GM21786 (cell line): ENCODE data around the gene POC1A.

Experiments
- ATAC-seq: cut with Tn5 transposase; IDR thresholded peaks from one replicate; pipeline ENCODE4 v1.9.1; 2021; ENCODE audit not compliant: unreplicated experiment

The POC1A gene

GRCh38 chr3:52132041-52132440 is 22.2 kb downstream of the POC1A start:
- ATAC-seq: no peak

GRCh38 chr3:52130966-52131622 is 23.1 kb downstream of the POC1A start:
- no peak for ATAC-seq

DNA sequence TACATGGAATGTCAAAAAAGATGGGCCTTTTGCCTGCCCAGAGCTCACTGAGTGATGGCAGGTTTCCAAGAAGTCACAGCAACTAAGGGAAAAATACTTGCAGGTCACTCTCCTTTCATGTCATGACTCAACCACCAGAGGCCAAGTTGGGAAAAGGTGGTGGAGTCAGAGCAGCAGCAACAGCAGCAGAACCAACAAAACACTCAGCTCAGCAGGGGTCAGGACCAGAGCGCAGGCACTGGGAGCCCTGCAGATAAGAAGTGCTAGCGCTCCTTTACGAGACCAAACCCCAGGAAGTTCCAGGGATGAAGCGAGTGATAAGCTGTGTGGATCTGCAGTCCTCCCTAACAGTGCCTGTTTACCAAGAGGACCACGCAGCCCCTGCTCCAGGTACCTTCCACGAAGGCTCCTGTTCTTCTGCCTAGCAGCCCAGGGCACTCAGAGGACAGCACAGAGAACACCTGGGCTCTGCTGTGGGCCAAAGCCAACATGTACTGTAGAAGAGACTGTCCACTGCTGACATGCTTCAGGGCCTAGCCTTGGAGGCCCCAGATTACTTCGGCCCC is 26.0 kb downstream of the POC1A start:
- no peak for ATAC-seq

DNA sequence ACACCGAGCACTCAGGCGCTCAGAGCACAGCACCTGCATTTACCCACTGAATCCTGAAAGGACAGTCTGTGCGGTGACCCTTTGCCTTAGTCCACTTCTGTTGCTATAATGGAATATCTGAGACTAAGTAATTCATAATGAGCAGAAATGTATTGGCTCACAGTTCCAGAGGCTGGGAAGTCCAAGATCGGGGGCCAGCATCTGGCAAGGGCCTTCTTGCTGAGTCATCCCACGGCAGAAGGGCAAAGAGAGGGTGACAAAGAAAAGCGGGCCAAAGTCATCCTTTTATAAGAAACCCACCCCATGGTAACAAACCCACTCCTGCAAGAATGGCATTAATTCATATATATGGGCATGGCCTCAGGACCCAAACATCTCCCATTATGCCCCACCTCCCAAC is 27.7 kb downstream of the POC1A start:
- no peak for ATAC-seq

DNA sequence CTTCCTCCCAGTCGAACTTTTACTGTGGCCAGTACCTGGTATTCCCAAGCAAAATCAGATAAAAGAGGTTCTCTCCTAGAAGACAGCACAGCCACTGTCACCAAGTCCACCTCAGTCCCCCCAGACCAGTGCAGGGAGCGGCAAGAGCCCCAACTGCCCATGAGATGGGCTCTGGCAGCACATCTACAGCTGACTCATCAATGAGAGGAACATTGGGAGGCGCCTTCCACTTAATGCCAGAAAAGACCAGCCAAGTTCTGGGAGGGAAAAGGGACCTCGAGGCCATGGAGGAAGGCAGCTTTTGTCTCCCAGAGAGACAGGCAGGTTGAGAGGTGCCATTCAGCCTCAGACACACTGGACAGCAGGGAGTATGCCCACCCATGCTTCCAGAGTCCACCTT is 28.2 kb downstream of the POC1A start:
- ATAC-seq: no peak

- no peak for ATAC-seq
Observed at GRCh38 chr3:52124766-52125165, 29.5 kb downstream of the POC1A start.

DNA sequence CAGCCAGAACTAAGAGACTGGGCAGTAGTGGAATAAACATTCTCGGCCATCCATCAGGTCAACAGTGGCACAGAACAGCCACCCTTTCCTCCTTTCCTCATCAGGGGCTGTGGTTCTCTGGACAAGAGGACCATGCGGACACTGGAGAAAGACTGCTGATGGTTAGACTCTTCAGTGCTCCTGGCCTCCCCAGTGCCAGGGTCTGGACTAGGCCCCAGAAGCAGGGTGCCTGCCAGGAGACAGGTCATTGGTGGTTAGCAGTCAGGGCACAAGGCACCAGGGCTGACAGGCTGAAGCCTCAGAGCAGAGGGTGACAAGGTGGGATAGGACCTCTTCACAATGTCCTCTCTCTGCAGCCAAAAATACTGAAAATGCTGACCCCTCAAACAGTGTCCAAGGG is 30.1 kb downstream of the POC1A start:
- ATAC-seq: no peak

GRCh38 chr3:52123106-52123725 is 31.0 kb downstream of the POC1A start:
- ATAC-seq: no peak

DNA sequence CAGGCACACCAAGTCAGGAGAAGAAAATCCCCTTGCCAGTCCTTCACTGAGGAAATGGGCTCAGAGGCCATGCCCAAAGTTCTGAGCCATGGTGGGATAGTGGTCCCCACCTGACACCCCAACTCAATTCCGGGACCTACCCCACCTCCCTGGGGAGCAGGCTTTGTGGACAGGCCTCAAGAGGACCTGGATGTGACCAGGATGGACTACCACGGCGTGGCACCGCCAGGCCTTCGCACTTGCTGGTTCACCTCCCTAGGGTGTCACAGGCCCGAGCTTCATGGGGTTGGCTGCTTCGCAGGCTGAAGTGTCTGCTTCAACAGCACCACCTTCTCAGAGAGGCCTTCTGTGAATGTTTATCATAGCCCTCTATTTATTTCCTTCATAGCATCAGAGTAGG is 31.7 kb downstream of the POC1A start:
- ATAC-seq: no peak

DNA sequence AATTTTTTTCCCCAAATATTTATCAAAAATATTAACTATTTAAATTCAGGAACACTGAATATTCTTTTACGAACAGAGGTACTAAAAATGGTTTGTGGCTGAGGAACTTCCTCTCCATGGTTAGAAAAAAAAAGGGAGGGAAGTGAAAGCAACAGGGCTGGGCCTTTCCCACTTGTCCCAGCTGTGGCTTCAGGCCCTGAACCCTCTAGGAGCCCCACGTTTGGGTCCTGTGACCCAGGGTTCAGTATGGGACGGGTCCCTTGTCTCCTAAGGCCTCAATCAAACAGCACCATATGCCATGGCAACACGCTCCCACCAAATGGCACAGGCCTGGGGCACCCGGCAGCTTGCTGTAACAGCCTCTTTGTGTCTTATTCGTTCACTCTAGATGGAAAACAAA is 32.4 kb downstream of the POC1A start:
- ATAC-seq: no peak

GRCh38 chr3:52121464-52121805 is 32.8 kb downstream of the POC1A start:
- peak; percentile 55 for ATAC-seq

GRCh38 chr3:52120556-52121463 is 33.4 kb downstream of the POC1A start:
- ATAC-seq: peak; percentile 30

- ATAC-seq: no peak
Observed at GRCh38 chr3:52119826-52120225, 34.4 kb downstream of the POC1A start.

DNA sequence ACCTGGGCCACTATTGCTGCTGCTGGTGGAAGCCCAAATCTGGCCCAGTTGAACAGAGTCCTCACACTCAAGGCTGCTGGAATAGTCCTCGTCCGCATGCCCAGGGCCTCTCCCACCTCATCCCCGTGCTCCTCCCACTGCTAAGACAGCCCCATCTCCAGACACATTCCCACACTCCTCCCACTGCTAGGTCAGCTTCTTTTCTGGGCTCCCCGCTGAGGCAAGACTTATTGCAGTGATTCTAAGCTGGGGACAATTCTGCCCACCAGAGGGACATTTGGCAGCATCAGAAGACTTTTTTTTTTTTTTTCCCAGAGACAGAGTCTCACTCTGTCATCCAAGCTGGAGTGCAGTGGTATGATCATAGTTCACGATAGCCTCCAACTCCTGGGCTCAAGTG is 35.1 kb downstream of the POC1A start:
- ATAC-seq: no peak

DNA sequence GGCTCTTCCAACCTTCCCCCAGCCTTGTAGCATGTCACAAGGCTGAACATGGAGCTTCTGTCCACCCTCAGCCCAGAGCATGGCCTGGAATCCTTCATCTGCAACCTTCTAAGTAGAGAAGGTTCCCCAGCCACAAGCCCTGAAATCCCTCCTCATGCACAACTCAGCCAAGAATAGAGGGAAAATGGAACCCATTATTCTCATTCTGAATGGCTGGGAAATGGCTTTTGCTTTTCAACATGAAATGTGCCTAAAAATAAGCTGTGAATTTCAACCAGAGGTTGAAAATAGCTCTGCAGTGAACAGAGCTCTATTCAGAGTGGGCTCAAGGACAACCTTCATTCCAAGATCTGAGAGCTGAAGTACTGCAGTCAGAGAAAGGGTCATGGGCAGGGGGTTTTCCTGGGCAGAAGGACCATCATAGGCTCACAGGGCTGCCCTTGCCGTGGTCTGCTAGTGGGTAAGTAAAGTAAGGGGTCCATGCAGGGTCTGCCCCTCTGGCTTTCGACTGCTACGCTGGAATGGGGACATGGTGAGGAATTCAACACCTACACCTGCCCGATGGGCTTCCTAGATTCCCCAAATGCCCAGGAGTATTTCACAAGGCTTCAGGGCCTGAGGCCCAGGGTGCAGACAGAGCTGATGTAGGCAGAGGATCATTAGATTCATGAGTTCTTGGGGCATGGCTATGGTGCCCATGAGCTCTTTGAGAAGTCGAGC is 35.9 kb downstream of the POC1A start:
- no peak for ATAC-seq

GRCh38 chr3:52117537-52117936 is 36.7 kb downstream of the POC1A start:
- ATAC-seq: no peak

- ATAC-seq: no peak
Observed at GRCh38 chr3:52112056-52112455, 42.2 kb downstream of the POC1A start.

- ATAC-seq: no peak
Observed at GRCh38 chr3:52110502-52110901, 43.7 kb downstream of the POC1A start.

DNA sequence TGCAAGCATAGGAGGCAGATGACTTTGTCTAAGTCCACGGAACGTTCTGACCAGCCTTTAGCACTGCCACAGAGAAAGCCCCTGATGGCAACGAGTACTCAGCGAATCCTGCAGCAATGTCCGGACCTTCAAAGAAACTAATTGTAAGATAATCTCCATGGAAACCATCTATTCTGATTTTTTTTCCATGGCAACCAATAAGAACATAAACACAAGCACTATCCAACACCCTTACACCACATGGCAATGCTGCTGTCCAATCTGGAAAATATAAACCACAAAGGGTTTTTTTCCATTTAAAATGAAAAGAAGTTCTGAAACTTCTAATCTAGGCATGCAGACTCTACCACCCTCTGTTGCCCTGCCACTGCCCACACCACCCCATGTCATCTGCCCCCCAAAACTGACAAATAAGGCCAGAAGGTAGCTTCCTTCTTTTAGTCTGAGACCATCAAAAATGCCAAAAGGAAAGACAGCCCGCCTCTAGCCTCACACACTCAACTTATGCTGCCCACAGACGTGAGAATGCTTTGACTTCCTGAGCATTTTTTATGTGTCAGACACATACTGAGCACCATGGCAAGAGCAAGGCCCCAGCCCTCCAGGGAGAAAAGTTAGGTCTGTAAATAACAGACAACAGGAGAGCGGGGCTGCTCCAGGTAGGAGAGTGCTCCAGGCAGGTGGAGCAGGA is 44.5 kb downstream of the POC1A start:
- no peak for ATAC-seq
